ENCODE measurements around the gene NFXL1.

GRCh38 chr4:47827343-47828047 is 86.9 kb downstream of the NFXL1 start:
- TF ChIP-seq CTCF (IDR thresholded peaks at IDR 0.05) (no peak), POLR2A (IDR thresholded peaks at IDR 0.05) (no peak)

Data from body of pancreas (tissue), 4 donors.